Measurements from ENCODE around the gene NEURL1B. TPM values are rescaled to one million over a fixed set of nuclear protein-coding genes. Genes with fewer than 3 reads are reported as not detected.

NEURL1B gene
- polyA plus RNA-seq, 1 of the 3 experiments (the other 2 are of a cell fraction): 2.8 TPM

- TF ChIP-seq TAF1 (IDR thresholded peaks at IDR 0.05; ENCODE audit: borderline replicate concordance, low read depth, low read length) (no peak), CTCF (IDR thresholded peaks at IDR 0.05) (no peak), CHD2 (IDR thresholded peaks at IDR 0.05; ENCODE audit: low read length, partially characterized antibody) (no peak), SMC3 (IDR thresholded peaks at IDR 0.05; ENCODE audit: low read depth, low read length) (no peak), MAX (IDR thresholded peaks at IDR 0.05; ENCODE audit: low read depth) (no peak), GATA2 (CRISPR knock-in tag; IDR thresholded peaks at IDR 0.05) (no peak), FOXJ3 (CRISPR knock-in tag; IDR thresholded peaks at IDR 0.05) (no peak), TCF12 (IDR thresholded peaks at IDR 0.05) (no peak), POLR2AphosphoS5 (IDR thresholded peaks at IDR 0.05; ENCODE audit: low read depth, low read length) (no peak), RFX5 (IDR thresholded peaks at IDR 0.05; ENCODE audit: low read length) (no peak), FOSL2 (IDR thresholded peaks at IDR 0.05; ENCODE audit: borderline replicate concordance, low read depth) (no peak)
- H3K4me2 ChIP-seq: no peak overlapping the region
- H3K79me2 ChIP-seq (ENCODE audit: insufficient read depth): no peaks in the 10 kb centered on the region
- no peak overlapping the region for H3K27ac ChIP-seq (ENCODE audit: low read depth in 2 of 2, low read length in 1 of 2)
- H3K9ac ChIP-seq: no peak overlapping the region
- 59% methylated on average over 7 of the region's 7 CpGs for WGBS (ENCODE audit: low lambda C conversion rate)
- DNase-seq: no peak
- H3K9me2 ChIP-seq: no peaks in the 10 kb centered on the region
- ChIA-PET POLR2A (no interaction called here), CTCF (no interaction called here)
- no peaks in the 10 kb centered on the region for H3K36me3 ChIP-seq (replicated peaks in 1 of 2; ENCODE audit: control insufficient read depth in 1 of 2, insufficient read depth in 2 of 2, low read length in 1 of 2)
- no peaks in the 10 kb centered on the region for H3K4me1 ChIP-seq (ENCODE audit: control insufficient read depth in 1 of 2, insufficient read depth in 2 of 2, low read depth in 1 of 2, low read length in 1 of 2)
- no peaks in the 10 kb centered on the region for H4K20me1 ChIP-seq (ENCODE audit: insufficient read depth)
- no peaks in the 10 kb centered on the region for H3F3A ChIP-seq (replicated peaks; ENCODE audit: insufficient read depth)
- H2AFZ ChIP-seq (ENCODE audit: low read depth): no peak overlapping the region
- no peaks in the 10 kb centered on the region for H3K9me3 ChIP-seq
- 0 out of 2 replicates have a peak, but pooled peaks cover 6% of the 10 kb centered on the region for H3K27me3 ChIP-seq (ENCODE audit: insufficient read depth)
- no peak overlapping the region for H3K4me3 ChIP-seq (ENCODE audit: low read depth in 2 of 2, low read length in 1 of 2)
Observed at GRCh38 chr5:172596638-172597231, 44.3 kb upstream of the NEURL1B start.

GRCh38 chr5:172597755-172598155 lies 43.3 kb upstream of the NEURL1B start:
- 0 out of 2 replicates have a peak, but pooled peaks cover 2% of the 10 kb centered on the region for H3K27me3 ChIP-seq (ENCODE audit: insufficient read depth)
- H3K9me3 ChIP-seq: no peaks in the 10 kb centered on the region
- CTCF ChIA-PET: no interaction called here
- no peaks in the 10 kb centered on the region for H3K4me1 ChIP-seq (ENCODE audit: control insufficient read depth in 1 of 2, insufficient read depth in 2 of 2, low read depth in 1 of 2, low read length in 1 of 2)
- POLR2A ChIA-PET: no interaction called here
- H3F3A ChIP-seq (replicated peaks; ENCODE audit: insufficient read depth): no peaks in the 10 kb centered on the region
- H3K9me2 ChIP-seq: no peaks in the 10 kb centered on the region
- H3K4me3 ChIP-seq (ENCODE audit: low read depth in 2 of 2, low read length in 1 of 2): no peak overlapping the region
- no peak overlapping the region for H3K4me2 ChIP-seq
- no peaks in the 10 kb centered on the region for H3K79me2 ChIP-seq (ENCODE audit: insufficient read depth)
- 88% methylated on average over 10 of the region's 14 CpGs for WGBS (ENCODE audit: low lambda C conversion rate)
- H3K27ac ChIP-seq (ENCODE audit: low read depth in 2 of 2, low read length in 1 of 2): no peak overlapping the region
- H3K36me3 ChIP-seq (replicated peaks in 1 of 2; ENCODE audit: control insufficient read depth in 1 of 2, insufficient read depth in 2 of 2, low read length in 1 of 2): no peaks in the 10 kb centered on the region
- DNase-seq: no peak
- no peaks in the 10 kb centered on the region for H4K20me1 ChIP-seq (ENCODE audit: insufficient read depth)
- no peak overlapping the region for H2AFZ ChIP-seq (ENCODE audit: low read depth)
- no peak overlapping the region for H3K9ac ChIP-seq
- TF ChIP-seq CHD2 (IDR thresholded peaks at IDR 0.05; ENCODE audit: low read length, partially characterized antibody): no peak
- no peak for TF ChIP-seq FOSL2 (IDR thresholded peaks at IDR 0.05; ENCODE audit: borderline replicate concordance, low read depth)
- TF ChIP-seq ELF1 (IDR thresholded peaks at IDR 0.05): no peak
- TF ChIP-seq RCOR1 (IDR thresholded peaks at IDR 0.05; ENCODE audit: low read length): no peak
- TF ChIP-seq TEAD4 (IDR thresholded peaks at IDR 0.05; ENCODE audit: borderline replicate concordance, insufficient read depth): no peak
- TF ChIP-seq RFX5 (IDR thresholded peaks at IDR 0.05; ENCODE audit: low read length): no peak
- no peak for TF ChIP-seq RAD21 (IDR thresholded peaks at IDR 0.05; ENCODE audit: low read length)
- TF ChIP-seq JUND (IDR thresholded peaks at IDR 0.05): no peak
- TF ChIP-seq MXI1 (IDR thresholded peaks at IDR 0.05; ENCODE audit: low read depth, low read length): no peak
- no peak for TF ChIP-seq PBX3 (IDR thresholded peaks at IDR 0.05)
- no peak for TF ChIP-seq FOXM1 (IDR thresholded peaks at IDR 0.05; ENCODE audit: low read depth)
- no peak for TF ChIP-seq MAX (IDR thresholded peaks at IDR 0.05; ENCODE audit: low read depth)
- TF ChIP-seq NRF1 (IDR thresholded peaks at IDR 0.05; ENCODE audit: low read depth, low read length): no peak
- TF ChIP-seq YY1 (IDR thresholded peaks at IDR 0.05; ENCODE audit: low read depth): no peak
- no peak for TF ChIP-seq REST (IDR thresholded peaks at IDR 0.05; ENCODE audit: low read depth, low read length)
- no peak for TF ChIP-seq MEF2A (IDR thresholded peaks at IDR 0.05; ENCODE audit: borderline replicate concordance, low read depth)
